Gastroesophageal sphincter (tissue), 4 donors: Measurements from ENCODE around the gene GSG1L. TPM values are rescaled to one million over a fixed set of nuclear protein-coding genes. Genes with fewer than 3 reads are reported as not detected.

Source experiments
- ATAC-seq: fragments of 150-250 bp; one replicate; pipeline ENCODE4 v1.9.1; 2016; ENCODE audit warnings: mild to moderate bottlenecking, moderate library complexity
- H3K27ac ChIP-seq, 4 donors: fragments of 200-600 bp; sonication (generic) in 3 of 4; 1 replicate in 3 of 4; 2 replicates in 1 of 4; pipeline ENCODE4 v1.5.1; 2016 to 2019
- H3K27me3 ChIP-seq: fragments of 200-600 bp; sonication (generic); one replicate; pipeline ENCODE4 v1.5.1; 2019
- H3K36me3 ChIP-seq, 2 donors: fragments of 200-600 bp; sonication (generic); one replicate each; pipeline ENCODE4 v1.5.1; 2019; ENCODE audit warnings: control low read depth in 1 of 2
- H3K4me1 ChIP-seq, 3 donors: fragments of 200-600 bp; sonication (generic); 1 replicate in 2 of 3; 2 replicates in 1 of 3; pipeline ENCODE4 v1.5.1; 2016 to 2019; ENCODE audit warnings: control low read depth in 2 of 3
- H3K4me3 ChIP-seq, 2 donors: fragments of 200-600 bp; sonication (generic); one replicate each; pipeline ENCODE4 v1.5.1; 2019; ENCODE audit warnings: mild to moderate bottlenecking in 1 of 2, moderate library complexity in 1 of 2
- H3K9me3 ChIP-seq, 3 donors: fragments of 200-600 bp; sonication (generic); one replicate each; pipeline ENCODE4 v1.5.1; 2017 to 2019; ENCODE audit warnings: control low read depth in 2 of 3
- EP300 ChIP-seq: sonication (generic); formaldehyde crosslinking; IDR thresholded peaks from one replicate; pipeline ENCODE4 v1.6.1; 2017; ENCODE audit warnings: antibody characterized with exemption, mild to moderate bottlenecking
- POLR2A ChIP-seq, 2 donors: fragments of 450-650 bp; IDR thresholded peaks; one replicate each; pipeline ENCODE4 v1.6.1; 2017; ENCODE audit warnings: antibody characterized with exemption in 2 of 2, mild to moderate bottlenecking in 2 of 2, moderate library complexity in 1 of 2
- POLR2AphosphoS5 ChIP-seq: sonication (generic); formaldehyde crosslinking; IDR thresholded peaks from one replicate; pipeline ENCODE4 v1.6.1; 2017; ENCODE audit warnings: antibody characterized with exemption
- WGBS, 2 donors: methylation state at CpG; one replicate each; pipeline ENCODE4 v1.1.5; 2018; ENCODE audit warnings: low coverage in 1 of 2; 5-methylcytosine and 5-hydroxymethylcytosine counted together
- total RNA-seq, 4 donors: library from RNA; depleted of rRNA; stranded (reverse); fragments of >200 nt; gene quantifications; one replicate each; pipeline ENCODE4 v1.1.0, GENCODE V29; 2016
- TF ChIP-seq, protein P1 (sequence below), 4 experiments: fragments of 200-600 bp in 2 of 4; fragments of 450-650 bp in 2 of 4; sonication (generic) in 1 of 4; IDR thresholded peaks; one replicate each; pipeline ENCODE4 v1.5.1; 2017 to 2019; ENCODE audit warnings: antibody characterized with exemption in 4 of 4, mild to moderate bottlenecking in 2 of 4, moderate library complexity in 2 of 4

GSG1L gene
- total RNA-seq, 4 donors from 2014 or later: 1.0 TPM; not detected in 3

DNA sequence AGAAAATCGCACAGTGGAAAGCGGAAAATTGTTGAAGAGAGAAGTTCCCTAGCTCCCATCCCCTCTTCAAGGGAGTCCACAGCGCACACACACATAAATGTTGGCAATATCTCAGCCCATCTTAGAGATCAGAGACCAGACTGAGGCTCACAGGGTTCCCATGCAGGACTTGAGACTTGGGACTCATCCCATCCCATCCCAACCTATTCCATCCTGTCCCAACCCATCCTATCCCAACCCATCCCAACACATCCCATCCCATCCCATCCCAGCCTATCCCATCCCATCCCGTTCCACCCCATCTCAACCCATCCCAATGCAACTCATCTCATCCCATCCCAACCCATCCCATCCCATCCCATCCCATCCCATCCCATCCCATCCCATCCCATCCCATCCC lies 29.6 kb downstream of the GSG1L start:
- TF ChIP-seq POLR2A (IDR thresholded peaks at IDR 0.05): no peak
- no peak for TF ChIP-seq POLR2AphosphoS5
- no peak for TF ChIP-seq EP300
- TF ChIP-seq, protein P1, sequence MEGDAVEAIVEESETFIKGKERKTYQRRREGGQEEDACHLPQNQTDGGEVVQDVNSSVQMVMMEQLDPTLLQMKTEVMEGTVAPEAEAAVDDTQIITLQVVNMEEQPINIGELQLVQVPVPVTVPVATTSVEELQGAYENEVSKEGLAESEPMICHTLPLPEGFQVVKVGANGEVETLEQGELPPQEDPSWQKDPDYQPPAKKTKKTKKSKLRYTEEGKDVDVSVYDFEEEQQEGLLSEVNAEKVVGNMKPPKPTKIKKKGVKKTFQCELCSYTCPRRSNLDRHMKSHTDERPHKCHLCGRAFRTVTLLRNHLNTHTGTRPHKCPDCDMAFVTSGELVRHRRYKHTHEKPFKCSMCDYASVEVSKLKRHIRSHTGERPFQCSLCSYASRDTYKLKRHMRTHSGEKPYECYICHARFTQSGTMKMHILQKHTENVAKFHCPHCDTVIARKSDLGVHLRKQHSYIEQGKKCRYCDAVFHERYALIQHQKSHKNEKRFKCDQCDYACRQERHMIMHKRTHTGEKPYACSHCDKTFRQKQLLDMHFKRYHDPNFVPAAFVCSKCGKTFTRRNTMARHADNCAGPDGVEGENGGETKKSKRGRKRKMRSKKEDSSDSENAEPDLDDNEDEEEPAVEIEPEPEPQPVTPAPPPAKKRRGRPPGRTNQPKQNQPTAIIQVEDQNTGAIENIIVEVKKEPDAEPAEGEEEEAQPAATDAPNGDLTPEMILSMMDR (IDR thresholded peaks at IDR 0.05): no peak
- no peaks in the 10 kb centered on the region for H3K4me1 ChIP-seq
- H3K27ac ChIP-seq: no peak overlapping the region
- H3K36me3 ChIP-seq: no peaks in the 10 kb centered on the region
- H3K27me3 ChIP-seq: peaks cover 37% of the 10 kb centered on the region
- H3K4me3 ChIP-seq: no peak overlapping the region
- 91% methylated on average over 4 of the region's 4 CpGs; no CpG with 5 or more reads in 1 of the 2 donors for WGBS, 2 donors
- no peaks in the 10 kb centered on the region for H3K9me3 ChIP-seq
- ATAC-seq: no peak

DNA sequence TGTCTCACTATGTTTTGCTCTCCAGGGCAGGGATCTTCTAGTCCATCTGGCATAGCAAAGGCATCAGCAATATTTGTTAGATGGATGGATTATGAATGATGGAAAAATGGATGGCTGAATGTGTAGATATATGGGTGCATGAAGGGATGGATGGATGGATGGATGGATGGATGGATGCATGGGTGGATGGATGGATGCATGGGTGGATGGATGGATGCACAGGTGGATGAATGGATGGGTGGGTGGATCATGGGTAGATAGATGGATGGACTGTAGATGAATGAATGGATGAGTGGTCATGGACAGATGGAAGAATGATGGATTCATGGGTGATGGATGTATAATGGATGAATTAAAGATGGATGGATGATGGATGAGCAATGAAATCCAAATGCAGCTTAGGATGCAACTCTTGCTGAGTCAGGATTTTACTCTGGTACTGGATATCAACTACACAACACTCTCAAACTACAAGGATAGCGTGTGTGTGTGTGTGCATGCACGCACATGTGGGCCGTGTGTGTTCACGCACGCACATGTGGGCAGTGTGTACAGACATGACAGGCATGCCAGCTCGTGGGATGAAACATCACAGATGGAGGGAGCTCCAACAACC lies 34.0 kb downstream of the GSG1L start:
- TF ChIP-seq POLR2AphosphoS5: no peak
- no peak for TF ChIP-seq POLR2A (IDR thresholded peaks at IDR 0.05)
- no peak for TF ChIP-seq EP300
- TF ChIP-seq, protein P1 (IDR thresholded peaks at IDR 0.05): no peak

DNA sequence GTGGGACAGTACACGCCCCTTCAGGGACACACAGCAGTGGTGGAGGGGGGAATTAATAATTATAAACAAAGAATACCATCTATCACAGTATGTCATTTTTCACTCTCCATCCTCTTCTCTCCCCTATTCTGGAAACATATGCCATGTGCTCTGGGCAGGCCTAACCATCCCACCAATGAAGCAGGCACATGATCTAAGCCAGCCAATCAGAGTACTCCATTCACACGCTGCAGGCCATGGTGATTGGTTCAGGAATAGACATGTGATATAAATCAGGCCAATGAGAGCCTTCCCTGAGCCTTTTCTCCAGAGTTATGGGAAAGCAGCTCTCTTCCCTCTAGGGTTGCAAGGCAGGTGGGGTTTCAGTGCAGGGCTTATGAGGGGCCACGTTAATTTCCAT lies 36.5 kb downstream of the GSG1L start:
- no peaks in the 10 kb centered on the region for H3K36me3 ChIP-seq
- no peak overlapping the region for H3K27ac ChIP-seq
- 75 to 88% methylated on average over 2 to 3 of the region's 3 CpGs for WGBS, 2 donors
- H3K27me3 ChIP-seq: no peaks in the 10 kb centered on the region
- no peak for ATAC-seq
- H3K9me3 ChIP-seq: peaks cover 0 to 3% (median 0%) of the 10 kb centered on the region in 3 donors
- no peak overlapping the region for H3K4me3 ChIP-seq
- no peaks in the 10 kb centered on the region for H3K4me1 ChIP-seq
- no peak for TF ChIP-seq EP300
- no peak for TF ChIP-seq POLR2AphosphoS5
- TF ChIP-seq POLR2A (IDR thresholded peaks at IDR 0.05): no peak
- TF ChIP-seq, protein P1 (IDR thresholded peaks at IDR 0.05): no peak

More for the DNA sequence above, 34.0 kb downstream of the GSG1L start:
- Histone ChIP-seq H3K27me3 (peaks cover 5% of the 10 kb centered on the region), H3K9me3 (no peaks in the 10 kb centered on the region), H3K4me3 (no peak overlapping the region), H3K36me3 (no peaks in the 10 kb centered on the region), H3K4me1 (no peaks in the 10 kb centered on the region), H3K27ac (no peak overlapping the region)
- 60 to 80% methylated on average over 1 to 4 of the region's 6 CpGs for WGBS, 2 donors
- ATAC-seq: no peak

DNA sequence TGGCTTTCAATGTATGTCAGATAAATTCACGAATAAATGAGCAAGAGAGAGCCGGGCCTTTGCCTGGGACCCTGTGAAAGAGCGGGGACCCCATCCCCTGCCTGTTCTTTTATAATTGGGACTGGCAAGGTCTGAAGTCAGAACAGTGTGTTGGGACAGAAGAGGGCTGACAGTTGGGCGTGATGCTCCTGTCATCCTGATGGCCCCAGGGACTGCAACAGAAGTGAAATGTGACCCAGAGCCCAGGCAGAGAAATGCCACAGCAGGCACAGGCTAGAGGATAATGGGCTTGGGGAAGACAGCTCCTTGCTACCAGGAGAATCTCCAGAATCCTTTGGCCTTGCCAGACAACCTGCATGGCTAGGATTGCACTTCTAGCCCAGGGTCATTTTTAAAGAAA lies 37.9 kb downstream of the GSG1L start:
- H3K27me3 ChIP-seq: no peaks in the 10 kb centered on the region
- no peaks in the 10 kb centered on the region for H3K4me1 ChIP-seq
- ATAC-seq: no peak
- no peaks in the 10 kb centered on the region for H3K36me3 ChIP-seq
- H3K27ac ChIP-seq: no peak overlapping the region
- WGBS, 2 donors: 100% methylated on average over 1 of the region's 4 CpGs; no CpG with 5 or more reads in 1 of the 2 donors
- H3K4me3 ChIP-seq: no peak overlapping the region
- H3K9me3 ChIP-seq: peaks cover 0 to 17% (median 0%) of the 10 kb centered on the region in 3 donors
- TF ChIP-seq, protein P1 (IDR thresholded peaks at IDR 0.05): no peak
- TF ChIP-seq POLR2AphosphoS5 (no peak), EP300 (no peak), POLR2A (IDR thresholded peaks at IDR 0.05) (no peak)

DNA sequence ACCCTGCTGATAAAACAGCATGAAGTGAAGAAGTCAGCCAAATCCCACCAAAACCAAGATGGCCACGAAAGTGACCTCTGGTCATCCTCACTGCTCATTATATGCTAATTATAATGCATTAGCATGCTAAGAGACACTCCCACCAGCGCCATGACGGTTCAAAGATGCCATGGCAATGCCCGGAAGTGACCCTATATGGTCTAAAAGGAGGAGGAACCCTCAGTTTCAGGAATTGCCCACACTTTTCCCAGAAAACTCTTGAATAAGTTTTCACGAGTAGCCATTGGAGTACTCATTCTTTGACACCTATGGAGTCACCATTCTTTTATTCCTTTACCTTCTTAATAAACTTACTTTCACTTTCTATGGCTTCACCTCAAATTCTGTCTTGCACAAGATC lies 44.3 kb downstream of the GSG1L start:
- WGBS, 2 donors: 77 to 83% methylated on average over 4 to 5 of the region's 5 CpGs
- ATAC-seq: no peak
- no peaks in the 10 kb centered on the region for H3K4me1 ChIP-seq
- H3K9me3 ChIP-seq: peaks cover 0 to 45% (median 0%) of the 10 kb centered on the region in 3 donors
- TF ChIP-seq POLR2AphosphoS5 (no peak), POLR2A (IDR thresholded peaks at IDR 0.05) (no peak), EP300 (no peak)
- TF ChIP-seq, protein P1 (IDR thresholded peaks at IDR 0.05): no peak
- no peak overlapping the region for H3K4me3 ChIP-seq
- H3K27ac ChIP-seq: no peak overlapping the region
- no peaks in the 10 kb centered on the region for H3K27me3 ChIP-seq
- no peaks in the 10 kb centered on the region for H3K36me3 ChIP-seq
